A172 (cell line): ENCODE results near the gene RFTN1. TPM values are rescaled to one million over a fixed set of nuclear protein-coding genes. Genes with fewer than 3 reads are reported as not detected.
A peak's percentile ranks its signal among the peaks of the same experiment; 100 is the strongest.

ENCODE experiments used
- DNase-seq: peaks from one replicate; pipeline ENCODE4 v3.0.0-alpha.2; 2015; ENCODE audit warnings: low spot score
- total RNA-seq: library from RNA; depleted of rRNA; stranded (reverse); fragments of >200 nt; shearing (Covaris generic); gene quantifications from 2 replicates; pipeline ENCODE4 v1.2.3, GENCODE V29; 2014

RFTN1 gene
- total RNA-seq, 1 experiment from 2014 or later = 52.1 TPM

DNA sequence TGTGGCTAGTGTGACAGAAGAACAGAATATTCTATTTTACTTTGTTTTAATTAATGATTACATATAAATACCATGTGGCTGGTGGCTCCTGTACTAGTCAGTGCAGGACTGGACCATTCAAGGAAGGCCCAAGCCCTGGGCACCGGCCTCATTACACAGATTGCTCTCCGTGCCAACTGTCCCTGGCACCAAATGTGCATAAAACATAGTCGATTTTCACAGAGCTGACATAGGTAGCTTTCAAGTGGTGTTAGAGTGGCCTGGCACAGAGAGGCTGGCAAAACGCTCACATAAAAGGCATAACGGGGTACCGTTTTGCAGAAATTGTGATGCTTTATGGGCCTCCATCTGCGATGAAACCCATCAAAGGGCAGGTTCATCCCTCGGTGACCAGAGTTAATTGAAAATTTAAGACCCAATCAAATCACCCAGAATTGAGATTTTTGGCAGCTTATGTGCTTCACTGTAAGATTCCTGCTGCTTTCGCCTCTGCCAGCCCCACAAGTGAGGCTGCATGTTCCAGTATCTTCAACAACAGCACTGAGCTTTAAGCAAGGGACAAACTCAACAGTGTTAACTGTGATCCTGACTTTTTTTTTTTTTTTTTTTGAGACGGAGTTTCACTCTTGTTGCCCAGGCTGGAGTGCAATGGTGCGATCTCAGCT lies 25.9 kb downstream of the RFTN1 start:
- no peak for DNase-seq

DNA sequence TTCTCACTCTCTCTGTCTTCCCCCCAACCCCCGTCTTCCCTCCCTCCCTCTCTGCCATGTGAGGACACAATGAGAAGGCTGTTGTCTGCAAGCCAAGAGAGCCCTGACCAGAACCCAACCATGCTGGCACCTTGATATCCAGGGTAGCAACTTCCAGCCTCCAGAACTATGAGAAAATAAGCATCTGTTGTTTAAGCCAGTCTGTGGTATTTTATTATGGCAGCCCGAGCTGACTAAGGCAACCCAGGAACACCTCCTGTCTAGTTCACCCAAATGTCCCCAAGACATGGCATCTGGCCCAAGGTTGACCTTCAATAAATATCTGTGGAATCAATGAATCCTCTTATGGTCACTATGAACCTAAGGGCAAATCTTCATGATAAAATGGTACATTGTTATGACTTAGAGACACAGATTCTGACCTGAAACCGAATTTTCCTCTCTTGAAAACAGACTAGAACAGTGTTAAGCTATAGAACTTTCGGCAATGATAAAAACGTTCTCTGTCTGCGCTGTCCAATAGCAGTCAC lies 26.5 kb downstream of the RFTN1 start:
- DNase-seq = no peak

DNA sequence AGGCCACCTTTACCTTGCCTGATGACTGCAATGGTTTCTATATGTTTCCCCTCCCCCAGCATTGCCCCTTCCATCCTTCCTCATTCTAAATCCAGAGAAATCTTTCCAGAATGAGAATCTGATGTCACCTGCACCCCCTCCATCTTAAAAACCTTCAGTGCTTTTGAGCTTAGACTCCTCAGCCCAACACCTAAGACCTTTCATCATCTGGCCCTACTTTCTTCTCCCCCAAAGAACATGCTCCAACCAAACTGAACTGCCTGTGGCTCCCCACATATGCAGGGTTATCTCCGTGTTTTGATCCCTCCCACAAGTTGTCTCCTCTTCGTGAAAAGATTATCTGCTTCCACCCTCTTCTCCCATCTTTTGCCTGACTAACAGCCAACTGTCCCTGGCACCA lies 27.3 kb downstream of the RFTN1 start:
- DNase-seq = no peak

DNA sequence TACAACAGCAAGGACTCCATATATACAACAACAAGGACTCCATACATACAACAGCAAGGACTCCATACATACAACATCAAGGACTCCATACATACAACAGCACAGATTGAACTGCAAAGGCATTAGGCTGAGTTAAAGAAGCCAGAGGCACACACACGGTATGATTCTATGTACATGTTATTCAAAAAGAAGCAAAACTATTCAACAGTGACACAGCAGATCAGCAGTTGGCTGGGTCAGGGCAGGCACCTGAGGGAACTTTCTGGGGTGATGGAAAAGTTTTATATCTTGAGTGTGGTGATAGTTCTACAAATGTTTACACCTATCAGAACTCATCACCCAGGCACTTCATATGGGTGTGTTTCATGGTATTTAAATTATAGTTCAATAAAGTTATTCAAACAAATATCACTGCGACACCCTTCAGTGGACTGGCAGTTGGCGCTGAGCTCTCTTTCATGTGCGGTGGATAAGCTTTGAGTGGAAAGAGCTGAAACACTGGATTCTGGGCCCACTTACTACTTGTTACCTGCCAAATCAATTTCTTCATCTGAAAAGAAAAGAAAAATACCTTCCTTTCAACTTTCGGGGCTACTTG lies 28.0 kb downstream of the RFTN1 start:
- DNase-seq = no peak

DNA sequence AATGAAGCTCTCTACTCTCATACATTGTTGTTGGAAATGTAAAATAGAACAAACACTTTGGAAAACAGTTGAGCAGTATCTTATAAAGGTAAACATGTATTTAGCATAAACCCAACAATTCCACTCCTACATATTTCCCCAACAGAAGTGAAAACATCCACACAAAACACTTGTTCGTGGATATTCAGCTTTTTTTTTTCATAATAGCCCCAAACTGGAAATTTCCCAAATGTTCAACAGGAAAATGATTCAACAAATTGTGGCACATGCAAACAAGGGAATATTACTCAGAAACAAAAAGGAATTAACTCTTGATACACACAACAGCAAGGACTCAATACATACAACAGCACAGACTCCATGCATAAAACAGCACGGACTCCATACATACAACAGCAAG lies 28.5 kb downstream of the RFTN1 start:
- no peak for DNase-seq

DNA sequence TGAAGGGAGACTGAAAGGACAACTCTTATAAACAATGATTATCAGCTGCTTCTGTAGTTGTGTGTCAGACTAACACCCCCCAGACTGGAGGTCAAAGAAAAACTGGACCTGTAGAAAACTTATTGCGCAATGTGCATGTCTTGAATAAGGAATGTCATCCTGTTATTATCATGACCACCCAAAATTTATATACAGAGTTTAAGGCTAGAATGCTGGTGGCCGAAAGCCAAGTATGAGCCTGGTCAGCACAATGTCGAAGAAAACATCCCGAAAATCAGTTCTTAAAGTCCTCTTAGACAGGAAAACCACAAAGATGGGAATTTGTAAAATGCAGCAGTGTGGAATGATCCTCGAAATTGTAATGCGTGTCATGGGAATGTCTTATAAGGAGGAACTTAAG lies 29.3 kb downstream of the RFTN1 start:
- peak; percentile 97 for DNase-seq

DNA sequence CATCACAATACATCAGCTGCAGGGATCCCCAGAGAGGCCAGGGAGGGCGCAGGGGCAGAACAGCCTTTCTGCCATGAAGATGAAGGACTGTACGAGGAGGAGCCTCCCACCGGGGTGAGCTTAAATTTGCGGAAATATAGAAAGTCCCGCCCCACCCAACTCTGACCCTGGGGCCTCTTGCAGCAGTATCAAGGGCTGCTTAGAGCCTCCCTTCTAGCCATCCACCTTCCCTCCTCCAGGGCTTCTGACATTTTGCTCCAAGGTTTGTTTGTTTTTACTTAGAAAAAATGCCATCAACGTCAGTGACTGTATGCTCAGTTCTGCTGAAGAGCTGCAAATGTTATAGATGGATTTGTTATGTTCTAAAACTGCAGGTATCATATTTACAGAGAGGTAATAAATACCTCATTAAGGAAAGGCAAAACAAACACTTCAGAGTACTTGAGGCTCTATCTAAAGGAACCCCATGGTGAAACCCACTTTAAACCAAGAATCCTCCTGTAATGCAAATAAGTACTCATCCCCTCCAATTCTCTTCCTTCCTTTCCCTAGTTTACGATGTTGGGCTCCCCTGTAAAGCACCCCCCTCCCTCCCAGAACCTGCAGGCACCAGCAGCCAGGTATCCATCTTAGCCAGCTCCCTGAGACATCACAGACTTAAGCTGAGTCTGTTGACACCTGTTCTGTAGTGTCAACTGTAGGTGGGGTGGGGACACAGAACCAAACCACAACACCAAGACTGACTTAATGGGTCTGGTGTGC lies 30.5 kb downstream of the RFTN1 start:
- no peak for DNase-seq

DNA sequence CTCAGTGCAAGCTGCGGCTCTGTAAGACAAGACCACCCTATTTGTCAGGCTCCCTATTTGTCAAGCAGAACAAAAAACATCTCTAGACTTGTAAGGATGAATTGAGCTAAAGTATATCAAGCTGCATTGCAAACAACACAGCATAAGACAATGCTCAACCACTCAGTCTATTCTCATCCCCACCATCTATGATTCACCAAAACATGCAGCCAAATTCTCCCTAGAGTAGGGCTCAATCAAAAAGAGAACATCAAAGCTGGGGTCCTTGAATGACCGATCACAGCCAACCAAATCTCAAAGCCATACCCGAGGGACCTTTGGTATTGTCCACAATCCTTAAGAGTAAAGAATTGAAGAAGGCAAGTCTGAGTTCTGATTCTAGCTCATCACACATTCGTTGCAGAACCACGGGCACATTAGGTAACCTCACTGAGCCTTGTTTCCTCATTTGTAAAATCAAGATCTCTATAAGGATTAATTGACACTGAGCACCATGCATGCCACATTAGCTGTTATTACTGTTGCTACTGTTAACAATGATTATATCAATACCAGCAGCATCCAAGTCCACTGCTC lies 31.2 kb downstream of the RFTN1 start:
- DNase-seq = no peak

DNA sequence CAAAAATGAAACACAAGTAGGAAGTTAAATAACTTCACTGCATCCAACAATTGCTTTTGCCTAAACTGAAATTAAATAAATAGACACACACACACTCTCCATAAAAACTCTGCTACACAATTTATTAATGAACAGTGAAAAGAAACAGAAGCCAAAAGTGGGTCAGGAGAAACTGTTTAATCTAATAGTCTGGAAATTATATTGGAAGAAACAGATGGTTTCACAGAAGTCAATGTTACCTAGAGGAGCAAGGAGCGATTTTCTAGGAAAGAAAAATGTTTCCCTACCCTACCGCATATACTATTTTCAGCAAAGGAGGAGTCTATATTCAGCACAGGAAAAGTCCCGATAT lies 32.0 kb downstream of the RFTN1 start:
- DNase-seq = no peak

DNA sequence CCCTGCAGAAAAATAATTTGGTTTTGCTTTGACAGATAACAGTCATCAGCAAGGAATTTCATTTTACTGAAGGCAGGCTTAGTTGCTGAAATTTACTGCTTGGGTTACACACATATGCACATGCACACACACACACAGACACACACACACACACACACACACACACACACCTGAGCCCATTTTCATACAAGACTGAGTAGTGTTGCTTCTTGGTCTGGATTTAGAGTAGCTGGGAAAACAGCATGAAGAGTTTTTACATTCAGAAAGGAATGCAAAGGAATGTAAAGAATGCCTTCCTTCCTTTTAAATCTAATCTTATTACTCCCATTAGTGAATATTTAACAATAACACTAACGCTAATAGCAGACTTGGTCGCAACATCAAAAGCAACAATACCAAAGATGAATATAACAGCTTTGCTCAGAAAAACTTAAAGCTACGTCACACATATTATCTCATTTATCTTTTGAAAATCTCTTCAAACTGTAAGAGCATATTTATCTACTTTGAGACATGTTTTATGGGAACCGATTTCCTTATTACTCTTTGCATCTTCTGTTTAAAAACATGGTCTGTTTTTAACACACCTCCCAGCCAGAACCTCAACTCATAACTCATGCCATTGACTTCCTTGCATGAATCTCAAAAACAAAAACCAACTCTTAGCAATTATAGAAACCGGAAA lies 32.5 kb downstream of the RFTN1 start:
- peak; percentile 55 for DNase-seq

DNA sequence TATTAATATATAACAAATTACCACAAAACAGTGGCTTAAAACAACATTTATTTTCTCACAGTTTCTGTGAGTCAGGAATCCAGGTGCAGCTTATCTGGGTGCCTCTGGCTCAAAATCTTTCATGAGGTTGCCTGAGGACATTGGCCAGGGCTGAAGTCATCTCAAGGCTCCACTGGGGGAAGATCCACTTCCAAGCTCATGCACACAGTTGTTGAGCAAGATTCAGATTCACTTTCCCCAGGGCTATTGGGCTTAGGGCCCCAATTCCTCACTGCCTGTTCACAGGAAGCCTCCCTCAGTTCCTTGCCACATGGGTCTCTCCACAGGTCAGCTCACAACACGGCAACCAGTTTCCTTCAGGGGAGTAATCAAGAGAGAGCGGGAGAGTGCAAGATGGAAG lies 35.0 kb downstream of the RFTN1 start:
- DNase-seq = peak; percentile 74

DNA sequence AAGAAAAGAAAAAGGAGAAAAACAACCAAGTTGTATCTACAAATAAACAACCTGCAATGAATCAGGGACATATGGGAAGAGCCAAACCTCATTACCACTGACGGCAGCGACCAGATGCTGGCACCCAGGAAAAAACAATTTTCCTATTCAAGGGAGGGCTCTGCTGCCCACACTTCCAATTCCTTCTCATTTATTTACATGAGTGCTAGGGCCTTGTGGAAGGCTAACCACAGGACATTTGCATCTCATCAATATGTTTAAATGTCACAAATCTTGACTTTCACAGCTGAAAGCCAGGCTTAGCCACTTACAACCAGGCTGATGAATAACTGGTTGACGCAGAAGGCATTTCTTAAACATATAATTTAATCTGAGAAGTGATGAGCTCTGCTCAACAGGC lies 36.0 kb downstream of the RFTN1 start:
- peak; percentile 52 for DNase-seq

DNA sequence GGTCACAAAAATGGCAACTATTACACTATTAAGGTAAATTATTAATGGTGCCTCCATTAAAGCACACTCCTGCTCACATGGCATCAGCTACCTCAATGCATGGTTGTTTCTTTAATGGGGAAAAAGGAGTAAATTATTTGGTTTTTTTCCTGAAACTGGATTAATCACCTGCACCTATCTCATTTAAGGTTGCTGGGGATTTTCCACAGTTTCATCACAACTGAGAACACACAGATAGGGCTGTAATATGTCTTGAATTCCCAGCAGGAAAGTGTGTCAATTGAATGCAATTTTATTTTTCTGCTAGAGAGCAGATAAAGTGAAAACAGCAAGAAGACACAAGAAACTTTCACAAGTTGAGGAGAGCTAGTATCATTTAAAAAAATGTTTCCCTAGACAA lies 36.4 kb downstream of the RFTN1 start:
- peak; percentile 38 for DNase-seq

DNA sequence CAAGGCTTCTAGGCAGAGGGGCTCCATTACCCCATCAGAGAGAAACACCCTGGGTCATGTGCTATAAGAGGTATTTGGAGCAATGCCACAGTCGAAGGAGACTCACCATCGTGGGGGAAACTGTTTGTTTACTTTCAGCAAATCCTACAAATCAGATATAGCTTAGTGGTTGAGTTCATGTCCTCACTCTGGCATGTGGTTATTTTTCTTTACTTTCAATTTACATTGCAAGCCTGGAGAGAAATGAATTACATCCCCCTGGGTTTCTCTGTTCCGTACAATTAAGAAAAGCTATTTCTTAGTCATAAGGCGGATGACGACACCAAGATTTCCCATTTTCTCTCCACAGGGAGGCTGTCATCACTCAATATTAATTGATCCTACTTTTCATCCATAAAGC lies 36.9 kb downstream of the RFTN1 start:
- peak; percentile 93 for DNase-seq

DNA sequence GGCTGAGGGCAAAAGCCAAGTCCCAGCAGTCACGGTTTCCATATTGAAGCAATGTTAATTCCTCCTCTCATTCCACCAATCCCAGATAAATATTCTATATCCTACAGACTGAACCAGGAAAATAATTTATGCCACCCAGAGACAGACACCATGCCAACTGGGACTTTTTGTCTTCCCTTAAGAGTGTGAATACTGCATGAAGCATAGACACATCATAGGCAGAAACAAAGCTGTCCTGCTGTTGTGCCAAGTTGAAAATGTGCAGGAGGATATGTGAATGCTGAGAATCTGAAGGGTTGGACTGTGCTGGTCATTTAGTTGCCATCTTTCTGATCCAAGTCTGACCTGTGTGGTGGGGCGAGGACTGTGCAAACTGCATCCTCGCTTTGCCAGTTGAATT lies 37.7 kb downstream of the RFTN1 start:
- DNase-seq = no peak

DNA sequence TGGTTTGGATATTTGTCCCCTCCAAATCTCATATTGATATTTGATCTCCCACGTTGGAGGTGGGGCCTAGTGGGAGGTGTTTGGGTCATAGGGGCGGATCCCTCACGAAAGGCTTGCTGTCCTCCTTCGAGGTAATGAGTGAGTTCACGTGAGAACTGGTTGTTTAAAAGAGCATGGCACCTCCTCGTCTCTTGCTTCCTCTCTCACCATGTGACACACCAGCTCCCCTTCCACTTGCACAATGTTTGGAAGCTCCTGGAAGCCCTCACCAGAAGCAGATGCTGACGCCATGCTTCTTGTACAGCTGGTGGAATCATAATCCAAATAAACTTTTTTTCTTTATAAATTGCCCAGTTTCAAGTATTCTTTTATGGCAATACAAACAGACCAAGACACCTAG lies 38.6 kb downstream of the RFTN1 start:
- peak; percentile 52 for DNase-seq

DNA sequence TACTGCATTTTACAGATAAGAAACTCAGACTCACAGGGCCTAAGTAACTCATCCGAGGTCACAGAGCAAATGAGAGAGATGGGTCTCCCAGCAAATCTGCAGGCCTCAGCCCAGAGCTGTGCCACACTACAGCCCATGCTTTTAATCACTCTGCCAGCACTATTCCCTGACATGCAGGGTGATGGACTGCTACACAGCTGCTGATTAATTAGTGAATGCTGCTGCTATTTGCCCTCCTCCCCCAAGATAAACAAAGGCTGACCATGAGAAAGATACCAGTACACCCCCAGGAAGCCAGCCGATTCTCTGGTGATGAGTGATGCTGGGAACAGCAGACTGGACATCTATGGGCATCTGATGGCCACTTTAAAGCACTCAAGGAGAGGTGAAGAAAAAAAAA lies 39.3 kb downstream of the RFTN1 start:
- DNase-seq = peak; percentile 98

DNA sequence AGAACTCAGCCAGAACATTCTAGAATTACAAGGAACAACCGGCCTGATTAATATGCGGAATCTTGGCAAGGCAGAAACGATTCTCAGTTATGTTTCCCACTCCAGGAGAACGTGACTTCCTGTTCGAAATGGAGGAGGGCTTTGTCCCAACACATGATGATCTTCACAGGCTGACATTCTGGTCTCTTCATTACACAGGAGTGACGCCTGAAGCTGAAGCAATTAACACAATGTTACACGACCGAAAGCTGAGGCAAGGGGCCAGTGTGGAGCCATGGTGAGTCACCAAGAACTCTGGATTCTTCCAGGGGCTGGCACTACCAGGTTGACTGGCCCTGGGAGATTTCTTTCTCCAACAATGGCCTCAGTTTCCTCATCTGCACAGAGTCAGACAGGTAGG lies 40.9 kb downstream of the RFTN1 start:
- no peak for DNase-seq

DNA sequence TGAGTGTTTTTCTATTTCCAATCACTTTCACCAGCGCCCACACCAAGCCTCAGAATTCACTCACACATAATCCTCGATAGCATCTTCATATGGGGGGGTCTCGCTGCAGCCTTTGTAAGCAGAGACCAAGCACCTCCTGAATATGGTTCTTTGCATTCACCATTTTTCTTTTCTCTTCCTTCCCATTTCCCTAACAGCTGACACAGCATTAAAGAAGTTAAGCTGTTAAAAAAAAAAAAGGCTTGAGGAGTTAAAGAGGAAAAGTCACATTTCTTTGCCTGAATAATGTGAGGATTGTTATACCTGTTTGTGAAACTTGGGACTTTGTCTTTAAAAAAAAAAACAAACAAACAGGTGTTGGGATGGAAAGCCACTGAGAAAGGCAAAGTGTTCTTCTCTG lies 41.6 kb downstream of the RFTN1 start:
- DNase-seq = no peak

DNA sequence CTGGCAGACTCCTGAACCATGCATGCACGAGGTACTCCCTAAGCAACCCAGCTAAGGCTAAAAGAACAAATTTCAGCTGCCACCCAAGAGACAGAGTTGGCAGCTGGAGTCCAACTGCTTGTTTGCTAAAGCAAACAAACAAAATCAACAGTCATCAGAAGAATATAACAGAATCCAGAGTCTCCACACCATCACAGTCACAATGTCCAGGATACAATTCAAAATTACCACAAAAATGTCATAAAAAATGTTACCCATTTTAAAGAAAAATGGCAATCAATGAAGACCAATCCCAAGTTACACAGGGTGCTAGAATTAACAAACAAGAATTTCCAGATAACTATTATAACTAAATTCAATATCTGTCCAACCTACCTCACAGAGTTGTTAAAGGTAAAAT lies 42.9 kb downstream of the RFTN1 start:
- DNase-seq = no peak

DNA sequence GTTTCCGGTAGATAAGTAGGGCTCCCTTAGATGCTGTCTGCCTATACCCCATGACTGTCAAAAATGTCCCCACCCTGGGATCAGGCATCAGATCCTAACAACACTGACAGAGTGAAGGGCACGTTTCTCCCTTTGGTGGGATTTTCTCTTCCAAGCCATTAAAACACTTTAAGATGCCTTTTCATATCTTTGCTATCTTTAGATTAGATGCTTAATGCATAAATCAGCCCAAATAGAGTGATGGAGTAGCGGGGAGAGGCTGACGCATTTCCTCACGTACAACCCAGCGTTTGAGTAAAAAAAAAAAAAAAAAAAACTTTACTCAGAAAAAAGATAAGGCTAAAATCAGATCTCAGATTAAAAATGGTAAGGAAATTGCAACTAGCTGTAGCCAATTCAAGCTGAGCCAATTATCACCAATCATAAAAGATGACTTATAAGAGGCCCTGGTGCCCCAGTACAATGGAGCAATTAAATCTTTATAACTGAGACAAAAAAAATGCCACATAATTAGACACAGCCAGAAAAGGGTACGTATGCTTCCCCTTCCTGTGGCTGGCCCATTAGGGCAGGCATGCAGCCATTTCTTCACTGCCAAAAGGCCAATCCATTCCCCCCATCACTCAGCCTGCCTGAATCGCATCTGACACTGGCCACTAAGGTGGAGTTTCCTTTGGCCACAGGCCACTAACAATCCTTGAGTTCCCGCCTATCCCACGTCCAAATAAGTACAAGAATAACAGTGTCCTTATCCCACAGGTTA lies 45.0 kb downstream of the RFTN1 start:
- peak; percentile 89 for DNase-seq

DNA sequence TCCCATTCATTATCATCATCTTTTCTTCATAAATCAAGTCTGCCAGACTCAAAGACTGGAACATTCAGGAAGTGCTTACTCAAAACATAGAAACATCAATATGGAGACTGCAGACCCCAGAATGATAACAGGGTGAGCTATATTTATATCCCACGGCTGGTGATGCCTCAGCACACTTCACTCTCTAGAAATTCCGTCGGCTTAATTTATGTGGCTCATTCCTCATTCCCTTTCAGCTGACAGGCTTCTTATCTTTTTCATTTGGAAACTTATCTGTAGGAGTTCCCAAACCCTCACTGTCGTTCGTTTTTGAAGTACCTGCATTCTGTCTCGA lies 45.5 kb downstream of the RFTN1 start:
- DNase-seq = peak; percentile 81
